ENCODE results near the gene CAMK4.

GRCh38 chr5:111394586-111394985 lies 170.4 kb downstream of the CAMK4 start:
- TF ChIP-seq FOXA1 (IDR thresholded peaks at IDR 0.05) (no peak), BHLHE40 (IDR thresholded peaks at IDR 0.05; ENCODE audit: borderline replicate concordance) (no peak), SUZ12 (IDR thresholded peaks at IDR 0.05) (no peak), ELF4 (IDR thresholded peaks at IDR 0.05) (no peak), SP1 (IDR thresholded peaks at IDR 0.05) (no peak), ZNF384 (IDR thresholded peaks at IDR 0.05) (no peak), NFRKB (IDR thresholded peaks at IDR 0.05) (no peak), ARNT (IDR thresholded peaks at IDR 0.05) (no peak), PKNOX1 (IDR thresholded peaks at IDR 0.05) (no peak), FOXM1 (IDR thresholded peaks at IDR 0.05; ENCODE audit: borderline replicate concordance) (no peak)

Measured in HEK293T (cell line).